ENCODE results near the gene AHNAK.

GRCh38 chr11:62477927-62478326 lies 68.7 kb downstream of the AHNAK start:
- TF ChIP-seq CTCF (conservative IDR thresholded peaks at IDR 0.05 in 1 of 2, IDR thresholded peaks at IDR 0.05 in 1 of 2; ENCODE audit: low read depth in 1 of 2, low read length in 2 of 2) (no peak), EZH2 (IDR thresholded peaks at IDR 0.05; ENCODE audit: low read length, missing control alignments) (no peak)

All from fibroblast of lung (primary cell).